SH-SY5Y (cell line): ENCODE data around the gene VWC2L.

ENCODE experiments used
- GATA2 ChIP-seq: IDR thresholded peaks from 2 replicates; pipeline ENCODE4 v1.6.1; 2011; ENCODE audit warnings: mild to moderate bottlenecking, low read depth, low read length
- GATA3 ChIP-seq: IDR thresholded peaks from 2 replicates; pipeline ENCODE4 v1.6.1; 2011; ENCODE audit warnings: low read depth, mild to moderate bottlenecking, low read length, moderate library complexity

GRCh38 chr2:214436470-214436869, 25.6 kb downstream of the VWC2L start:
- no peak for TF ChIP-seq GATA2
- no peak for TF ChIP-seq GATA3
